LNCAP (cell line): ENCODE results near the gene NTN1.

Experiments
- CTCF ChIP-seq: fragments of 450-650 bp; IDR thresholded peaks from 2 replicates; pipeline ENCODE4 v1.5.1; 2017; ENCODE audit warnings: mild to moderate bottlenecking

Gene NTN1

GRCh38 chr17:9003355-9004131 is 17.8 kb upstream of the NTN1 start:
- TF ChIP-seq CTCF = no peak

GRCh38 chr17:9004132-9004960 is 17.0 kb upstream of the NTN1 start:
- no peak for TF ChIP-seq CTCF

- TF ChIP-seq CTCF = no peak
These were observed 16.4 kb upstream of the NTN1 start for GRCh38 chr17:9004961-9005285.

GRCh38 chr17:9006175-9006767 is 15.0 kb upstream of the NTN1 start:
- no peak for TF ChIP-seq CTCF

GRCh38 chr17:9007052-9007714 is 14.1 kb upstream of the NTN1 start:
- no peak for TF ChIP-seq CTCF

GRCh38 chr17:9009096-9009495 is 12.2 kb upstream of the NTN1 start:
- no peak for TF ChIP-seq CTCF

- TF ChIP-seq CTCF = no peak
These were observed 11.6 kb upstream of the NTN1 start for GRCh38 chr17:9009737-9010136.
